Heart right ventricle (tissue), 16 donors: Measurements from ENCODE around the gene RUFY2. TPM values are rescaled to one million over a fixed set of nuclear protein-coding genes. Genes with fewer than 3 reads are reported as not detected.

Experiments used
- ATAC-seq, 8 donors: fragments of 200-7000 bp; cut with Tn5 transposase; one replicate each; pipeline ENCODE4 v1.9.1; 2020; ENCODE audit warnings: mild to moderate bottlenecking in 8 of 8, moderate library complexity in 8 of 8, moderate number of reproducible peaks in 1 of 8
- DNase-seq, 2 donors: peaks; one replicate each; pipeline ENCODE4 v3.0.0-alpha.2; 2020
- H3K27ac ChIP-seq, 10 donors: fragments of 200-600 bp; sonication (generic) in 2 of 10; one replicate each; pipeline versions ENCODE4 v1.5.0 to v1.8.0; 2020 to 2022; ENCODE audit warnings: mild to moderate bottlenecking in 3 of 10
- H3K27me3 ChIP-seq, 7 donors: fragments of 200-600 bp; one replicate each; pipeline ENCODE4 v1.8.0; 2021 to 2022; ENCODE audit warnings: mild to moderate bottlenecking in 2 of 7
- H3K36me3 ChIP-seq, 9 donors: fragments of 200-600 bp; sonication (generic) in 1 of 9; one replicate each; pipeline versions ENCODE4 v1.5.0 to v1.8.0; 2020 to 2022; ENCODE audit warnings: mild to moderate bottlenecking in 2 of 9
- H3K4me1 ChIP-seq, 9 donors: fragments of 200-600 bp; sonication (generic) in 1 of 9; one replicate each; pipeline versions ENCODE4 v1.5.0 to v1.8.0; 2020 to 2022; ENCODE audit warnings: mild to moderate bottlenecking in 4 of 9
- H3K4me3 ChIP-seq, 10 donors: fragments of 200-600 bp; sonication (generic) in 2 of 10; one replicate each; pipeline versions ENCODE4 v1.5.0 to v1.8.0; 2020 to 2022; ENCODE audit warnings: mild to moderate bottlenecking in 7 of 10, moderate library complexity in 2 of 10
- H3K9me3 ChIP-seq, 11 donors: fragments of 200-600 bp in 10 of 11; sonication (generic) in 2 of 11; one replicate each; pipeline versions ENCODE4 v1.5.0 to v1.8.0; 2013 to 2022; ENCODE audit warnings: mild to moderate bottlenecking in 2 of 11, control low read depth in 1 of 11, moderate library complexity in 1 of 11
- CTCF ChIP-seq, 9 donors: fragments of 200-600 bp; sonication (generic) in 2 of 9; IDR thresholded peaks; one replicate each; pipeline versions ENCODE4 v1.5.0 to v1.8.0; 2021 to 2022; ENCODE audit warnings: antibody characterized with exemption in 9 of 9, mild to moderate bottlenecking in 5 of 9, moderate library complexity in 1 of 9
- WGBS, 2 donors: extraction: QIAGEN DNeasy Blood & Tissue Kit; methylation state at CpG; one replicate each; pipeline ENCODE4 v1.1.7; 2013; ENCODE audit warnings: inconsistent platforms in 1 of 2; 5-methylcytosine and 5-hydroxymethylcytosine counted together
- intact Hi-C, 10 donors: fragments of 100-400 bp; cut with DNase I; formaldehyde crosslinking; loops; one replicate each; pipeline versions ENCODE4 v1.11.1 to v1.14.2; 2022
- polyA plus RNA-seq, 2 donors: library from polyadenylated mRNA; stranded (reverse); fragments of 200-250 nt; gene quantifications; one replicate each; pipeline ENCODE4 v1.2.3, GENCODE V29; 2013
- total RNA-seq, 10 donors: library from RNA; stranded (reverse); fragmentation: NEBNext Ultra II Directional in 3 of 10; extraction: Animal tissue kit (Norgen Biotek cat#: 25700) in 3 of 10; gene quantifications; one replicate each; pipeline versions ENCODE4 v1.2.1 to v1.2.4, GENCODE V29; 2021 to 2023
- donor health status: Arrhythmogenic right ventricular cardiomyopathy.
- donor health status: ischemic (EF 13 %, LVEDD 7.1; RV severe dilation, severe dysfunction).
- donor health status: healthy with polysubstance abuse.
- donor health status: DM: no; HTN: yes; CAD: no.
- donor health status: DM: no; HTN: no; CAD: no.
- donor health status: ischemic (EF 25% LVEDD 6.9; RV normal size, moderate dysfunction).
- donor health status: ischemic (EF 25% LVEDD 5.7; RV mildly dilated, moderate dysfunction).
- donor health status: healthy.
- donor health status: DM: yes; HTN: yes; CAD: no.
- donor health status: Ischemic cardiomyopathy.
- donor health status: ischemic (EF 35%, LVEDD 5.7; RV mildly dilated, moderate dysfunction).
- donor health status: nonischemic (EF 11% LVEDD 7.7; RV severe dilation, severe dysfunction).
- donor health status: DM: yes; HTN: yes; CAD: no.
- donor health status: PGD.
- donor health status: ischemic (EF 29% LVEDD 5.4; RV normal size, mild dysfunction).
- donor health status: nonischemic (EF 23%, LVEDD 6.1; RV moderate dilation, normal function).

Gene RUFY2
- total and polyA plus RNA-seq, 12 donors: 2.6 to 11.6 (median 8.3) TPM

- H3K4me1 ChIP-seq: peaks cover 0 to 70% (median 59%) of the 10 kb centered on the region in 9 donors
- peaks cover 0 to 27% (median 17%) of the 10 kb centered on the region in 9 donors for H3K36me3 ChIP-seq
- H3K27ac ChIP-seq: peak overlapping the region in 5 of 10 donors; percentile 0 to 99 (median 27)
- no peaks in the 10 kb centered on the region for H3K9me3 ChIP-seq
- DNase-seq (no peak), ATAC-seq (no peak)
- no peaks in the 10 kb centered on the region for H3K27me3 ChIP-seq
- H3K4me3 ChIP-seq: peak overlapping the region in 9 of 10 donors; percentile 8 to 96 (median 88)
- no peak for TF ChIP-seq CTCF (IDR thresholded peaks at IDR 0.05)
- intact Hi-C loops: loop anchor here in 4 of 10 donors (5.0 to 10.0 kb wide), 4 partner anchors 260 to 450 kb away; partner anchors contain the start of genes HERC4 (in 2 of the 4), SIRT1 (in 2 of the 4) and CCAR1 (in 1 of the 4)
- 6 to 7% methylated on average over 8 of the region's 8 CpGs for WGBS, 2 donors
Observed at GRCh38 chr10:68334672-68335467, 72.2 kb downstream of the RUFY2 start.

GRCh38 chr10:68333440-68334431, 73.3 kb downstream of the RUFY2 start:
- Histone ChIP-seq H3K27me3 (no peaks in the 10 kb centered on the region), H3K4me1 (peaks cover 0 to 75% (median 62%) of the 10 kb centered on the region in 9 donors), H3K27ac (peak overlapping the region; percentile 97 to 100 (median 99)), H3K36me3 (peaks cover 0 to 16% (median 5%) of the 10 kb centered on the region in 9 donors), H3K4me3 (peak overlapping the region; percentile 79 to 96 (median 88)), H3K9me3 (no peaks in the 10 kb centered on the region)
- DNase-seq (no peak), ATAC-seq (no peak)
- intact Hi-C loops: loop anchor here in 4 of 10 donors (5.0 to 10.0 kb wide), 4 partner anchors 259 to 449 kb away; partner anchors contain the start of genes HERC4 (in 2 of the 4), SIRT1 (in 2 of the 4) and CCAR1 (in 1 of the 4)
- WGBS, 2 donors: 2 to 3% methylated on average over 10 of the region's 10 CpGs
- TF ChIP-seq CTCF (IDR thresholded peaks at IDR 0.05): no peak

- H3K27me3 ChIP-seq: no peaks in the 10 kb centered on the region
- H3K36me3 ChIP-seq: peaks cover 0 to 9% (median 0%) of the 10 kb centered on the region in 9 donors
- no peak for TF ChIP-seq CTCF (IDR thresholded peaks at IDR 0.05)
- DNase-seq (no peak), ATAC-seq (no peak)
- WGBS, 2 donors: 0 to 1% methylated on average over 10 of the region's 10 CpGs
- H3K9me3 ChIP-seq: no peaks in the 10 kb centered on the region
- peaks cover 0 to 78% (median 56%) of the 10 kb centered on the region in 9 donors for H3K4me1 ChIP-seq
- intact Hi-C loops: loop anchor here in 4 of 10 donors (5.0 to 10.0 kb wide), 4 partner anchors 258 to 448 kb away; partner anchors contain the start of genes HERC4 (in 2 of the 4), SIRT1 (in 2 of the 4) and CCAR1 (in 1 of the 4)
- H3K4me3 ChIP-seq: peak overlapping the region; percentile 79 to 96 (median 88)
- peak overlapping the region; percentile 97 to 100 (median 99) for H3K27ac ChIP-seq
Observed at GRCh38 chr10:68333058-68333395, 74.0 kb downstream of the RUFY2 start.
